MCF 10A (cell line): ENCODE results near the gene OR2B2. TPM values are rescaled to one million over a fixed set of nuclear protein-coding genes. Genes with fewer than 3 reads are reported as not detected.
"Not testable (repeated sequence)": the region's sequence is repeated elsewhere in the genome, so short reads cannot be mapped to it uniquely, and the experiment has no call there.

Source experiments
- BruUV-seq: library from RNA; stranded (reverse); fragments of 400-500 nt; replicated peaks from 2 replicates; lab custom pipeline; 2021; lab: Mats Ljungman, UMichigan
- CTCF ChIA-PET: fragments of 300-600 bp; sonication (Branson Sonifier 250); formaldehyde crosslinking; extraction: SDS; loops from one replicate; lab custom pipeline; 2021; ENCODE audit warnings: antibody characterized with exemption, inconsistent platforms; lab: Yijun Ruan, JAX
- POLR2A ChIA-PET: fragments of 300-600, 350-650 bp; sonication (Branson Sonifier 250); formaldehyde crosslinking; extraction: SDS; loops from one replicate; lab custom pipeline; 2020; ENCODE audit warnings: antibody characterized with exemption, inconsistent platforms; lab: Yijun Ruan, JAX
- DNase-seq: peaks from one replicate; pipeline ENCODE4 v3.0.0-alpha.2; 2018; ENCODE audit not compliant: unreplicated experiment
- H3K27ac Mint-ChIP-seq: one replicate; pipeline ENCODE4 v1.8.0; 2022; ENCODE audit warnings: mild to moderate bottlenecking, low read depth, mixed read lengths; ENCODE audit not compliant: unreplicated experiment
- H3K27me3 Mint-ChIP-seq: one replicate; pipeline ENCODE4 v1.8.0; 2022; ENCODE audit warnings: mixed read lengths; ENCODE audit not compliant: insufficient read depth, unreplicated experiment
- H3K36me3 Mint-ChIP-seq: one replicate; pipeline ENCODE4 v1.8.0; 2022; ENCODE audit warnings: mild to moderate bottlenecking, moderate library complexity, mixed read lengths; ENCODE audit not compliant: insufficient read depth, unreplicated experiment
- H3K4me1 Mint-ChIP-seq: one replicate; pipeline ENCODE4 v1.8.0; 2022; ENCODE audit warnings: mixed read lengths; ENCODE audit not compliant: insufficient read depth, unreplicated experiment
- H3K4me3 Mint-ChIP-seq: one replicate; pipeline ENCODE4 v1.8.0; 2022; ENCODE audit warnings: mild to moderate bottlenecking, moderate library complexity, mixed read lengths; ENCODE audit not compliant: unreplicated experiment
- H3K9me3 Mint-ChIP-seq: one replicate; pipeline ENCODE4 v1.8.0; 2022; ENCODE audit warnings: mixed read lengths; ENCODE audit not compliant: unreplicated experiment
- CTCF ChIP-seq: fragments of 200-600 bp; IDR thresholded peaks from one replicate; pipeline ENCODE4 v1.8.0; 2022; ENCODE audit warnings: antibody characterized with exemption, mild to moderate bottlenecking; ENCODE audit not compliant: unreplicated experiment
- intact Hi-C: fragments of 100-400 bp; cut with micrococcal nuclease; formaldehyde crosslinking; loops from 2 replicates; pipeline ENCODE4 v1.14.1; 2022
- total RNA-seq: library from RNA; stranded (reverse); gene quantifications from 2 replicates; pipeline ENCODE4 v1.2.3, GENCODE V29; 2022

Gene OR2B2
- total RNA-seq, 1 experiment from 2014 or later = not detected

DNA sequence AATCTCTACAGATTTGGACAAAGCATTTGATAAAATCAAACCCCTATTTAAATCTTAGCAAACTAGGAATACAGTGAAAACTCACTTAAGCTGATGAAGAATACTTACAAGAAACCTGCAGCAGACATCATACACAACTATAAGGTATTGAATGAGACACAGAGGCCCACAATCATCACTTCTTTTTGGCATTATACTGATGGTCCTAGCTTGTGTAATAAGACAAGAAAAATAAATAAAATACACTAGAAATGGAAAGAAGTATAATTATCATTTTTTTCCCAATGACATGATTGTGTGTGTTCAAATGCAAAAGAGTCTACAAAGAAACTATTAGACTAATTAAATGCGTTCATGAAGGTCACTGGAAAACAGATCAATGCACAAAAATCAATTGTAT lies 36.0 kb upstream of the OR2B2 start:
- BruUV-seq = no TSS peak
- H3K4me3 Mint-ChIP-seq = no peak overlapping the region
- H3K27me3 Mint-ChIP-seq = peaks cover 29% of the 10 kb centered on the region
- TF ChIP-seq CTCF = no peak
- POLR2A ChIA-PET = no interaction called here
- DNase-seq = no peak
- H3K9me3 Mint-ChIP-seq = no peaks in the 10 kb centered on the region
- intact Hi-C loops = no loop called here
- CTCF ChIA-PET = no interaction called here
- H3K4me1 Mint-ChIP-seq = no peaks in the 10 kb centered on the region
- H3K36me3 Mint-ChIP-seq = no peaks in the 10 kb centered on the region
- H3K27ac Mint-ChIP-seq = no peak overlapping the region

DNA sequence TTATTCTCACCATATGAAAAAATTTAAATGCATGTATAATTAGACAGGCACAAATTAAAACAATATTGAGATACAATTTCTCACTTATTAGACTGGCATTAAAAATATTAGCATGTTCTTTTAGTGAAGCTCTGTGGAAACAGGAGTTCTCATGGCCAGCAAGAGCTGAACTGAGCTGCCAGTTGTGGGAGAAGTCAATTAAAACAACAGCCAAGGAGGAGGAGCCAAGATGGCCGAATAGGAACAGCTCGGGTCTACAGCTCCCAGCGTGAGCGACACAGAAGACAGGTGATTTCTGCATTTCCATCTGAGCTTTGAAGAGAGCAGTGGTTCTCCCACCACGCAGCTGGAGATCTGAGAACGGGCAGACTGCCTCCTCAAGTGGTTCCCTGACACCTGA lies 30.9 kb upstream of the OR2B2 start:
- CTCF ChIA-PET, H3K4me1 Mint-ChIP-seq, POLR2A ChIA-PET, H3K9me3 Mint-ChIP-seq, BruUV-seq, H3K27ac Mint-ChIP-seq, H3K4me3 Mint-ChIP-seq, DNase-seq, H3K36me3 Mint-ChIP-seq, intact Hi-C loops: not testable (repeated sequence)
- peaks cover 51% of the 10 kb centered on the region for H3K27me3 Mint-ChIP-seq

DNA sequence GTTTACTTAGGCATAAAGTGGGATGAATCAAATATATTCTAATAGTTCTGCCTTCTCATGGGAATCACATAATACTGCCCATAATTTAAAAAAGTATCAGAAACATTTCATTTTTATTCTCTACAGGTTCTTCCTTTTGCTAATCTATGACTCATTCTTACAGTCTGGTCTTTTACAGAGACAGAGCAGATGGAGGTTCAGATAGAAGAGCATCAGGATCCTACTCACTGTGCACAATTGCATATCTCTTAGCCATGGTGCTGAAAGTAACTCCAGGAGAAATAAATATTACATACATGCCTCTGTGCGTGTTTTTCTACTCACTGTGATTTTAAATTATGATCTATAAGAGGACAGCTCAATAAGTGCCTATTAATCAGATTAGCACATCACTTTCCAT lies 28.6 kb upstream of the OR2B2 start:
- Mint-ChIP-seq H3K9me3 (peaks cover 8% of the 10 kb centered on the region), H3K4me3 (no peak overlapping the region), H3K27me3 (peaks cover 63% of the 10 kb centered on the region), H3K36me3 (no peaks in the 10 kb centered on the region), H3K4me1 (no peaks in the 10 kb centered on the region), H3K27ac (no peak overlapping the region)
- POLR2A ChIA-PET = no interaction called here
- no TSS peak for BruUV-seq
- no peak for DNase-seq
- CTCF ChIA-PET = no interaction called here
- intact Hi-C loops = no loop called here
- TF ChIP-seq CTCF = no peak

- BruUV-seq = no TSS peak
- Mint-ChIP-seq H3K36me3 (no peaks in the 10 kb centered on the region), H3K9me3 (peaks cover 8% of the 10 kb centered on the region), H3K27ac (no peak overlapping the region), H3K4me3 (no peak overlapping the region), H3K4me1 (no peaks in the 10 kb centered on the region), H3K27me3 (peaks cover 15% of the 10 kb centered on the region)
- CTCF ChIA-PET = no interaction called here
- POLR2A ChIA-PET = no interaction called here
- TF ChIP-seq CTCF = no peak
- no peak for DNase-seq
- intact Hi-C loops = no loop called here
These were observed 19.0 kb upstream of the OR2B2 start for GRCh38 chr6:27931209-27931608.

DNA sequence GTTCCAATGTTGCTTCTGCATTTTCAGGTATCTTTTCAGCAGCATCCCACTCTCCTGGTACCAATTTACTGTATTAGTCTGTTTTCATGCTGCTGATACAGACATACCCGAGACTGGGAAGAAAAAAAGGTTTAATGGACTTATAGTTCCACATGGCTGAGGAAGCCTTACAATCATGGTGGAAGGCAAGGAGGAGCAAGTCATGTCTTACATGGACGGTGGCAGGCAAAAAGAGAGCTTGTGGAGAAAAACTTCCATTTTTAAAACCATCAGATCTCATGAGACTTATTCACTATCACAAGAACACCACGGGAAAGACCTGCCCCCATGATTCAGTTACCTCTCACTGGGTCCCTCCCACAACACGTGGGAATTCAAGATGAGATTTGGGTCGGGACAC lies 17.7 kb upstream of the OR2B2 start:
- H3K27ac Mint-ChIP-seq, DNase-seq, H3K4me1 Mint-ChIP-seq, CTCF ChIA-PET, H3K9me3 Mint-ChIP-seq, POLR2A ChIA-PET, intact Hi-C loops, H3K36me3 Mint-ChIP-seq, H3K4me3 Mint-ChIP-seq, BruUV-seq: not testable (repeated sequence)
- H3K27me3 Mint-ChIP-seq = peaks cover 15% of the 10 kb centered on the region

GRCh38 chr6:27928041-27928440 lies 15.8 kb upstream of the OR2B2 start:
- DNase-seq, CTCF ChIA-PET, H3K27ac Mint-ChIP-seq, intact Hi-C loops, H3K9me3 Mint-ChIP-seq, H3K36me3 Mint-ChIP-seq, H3K4me3 Mint-ChIP-seq, BruUV-seq, H3K27me3 Mint-ChIP-seq, H3K4me1 Mint-ChIP-seq: not testable (repeated sequence)
- POLR2A ChIA-PET = interaction anchor here (1.2 kb wide), 1 partner anchor 18 kb away, joined by 3 read pairs; no protein-coding TSS in a partner anchor
